HG03342 (cell line): Measurements from ENCODE around the gene SERGEF.

ENCODE experiments used
- ATAC-seq: cut with Tn5 transposase; IDR thresholded peaks from one replicate; pipeline ENCODE4 v1.9.1; 2021; ENCODE audit warnings: mild to moderate bottlenecking, moderate library complexity; ENCODE audit not compliant: unreplicated experiment

Gene SERGEF

DNA sequence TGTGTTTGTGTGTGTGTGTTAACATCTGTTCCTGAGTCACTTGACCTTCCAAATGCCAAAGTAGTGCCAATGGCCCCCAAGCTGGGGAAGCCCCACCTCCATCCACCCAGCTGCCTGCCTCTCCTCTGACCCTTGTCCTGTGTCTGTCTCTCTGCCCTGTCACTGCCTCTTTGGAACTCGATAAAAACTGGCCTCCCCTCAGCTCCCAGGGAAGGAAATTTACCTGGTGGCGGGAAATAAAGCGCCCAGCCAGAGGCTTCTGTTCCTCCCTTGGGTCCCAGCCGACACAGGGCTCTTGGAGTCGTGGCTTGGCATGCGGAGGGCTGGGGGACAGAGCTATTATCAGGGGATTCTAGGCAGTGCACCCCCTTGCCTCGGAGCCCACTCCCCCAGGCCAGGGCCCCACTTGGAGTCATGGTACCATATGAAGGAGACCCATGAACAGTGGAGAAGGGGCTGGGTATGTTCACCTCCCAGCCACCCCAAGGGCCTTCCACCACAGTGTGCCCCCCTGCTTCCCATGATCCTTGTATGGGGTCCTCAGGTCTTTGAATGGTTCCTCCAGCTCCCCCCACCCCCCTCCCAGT lies 272.1 kb downstream of the SERGEF start:
- no peak for ATAC-seq

- ATAC-seq: no peak
These were observed 272.9 kb downstream of the SERGEF start for GRCh38 chr11:17739945-17740338.

GRCh38 chr11:17738151-17738973 lies 274.5 kb downstream of the SERGEF start:
- no peak for ATAC-seq
